Renal cortex interstitium (tissue), 11 donors: ENCODE measurements around the gene NBAS. TPM values are rescaled to one million over a fixed set of nuclear protein-coding genes. Genes with fewer than 3 reads are reported as not detected.
A peak's percentile ranks its signal among the peaks of the same experiment; 100 is the strongest.

Experiments
- DNase-seq, 11 donors: peaks; one replicate each; pipeline ENCODE4 v3.0.0-alpha.2; 2013; ENCODE audit warnings: low read depth in 9 of 11, low spot score in 4 of 11; ENCODE audit errors: extremely low read depth in 1 of 11
- polyA plus RNA-seq, 3 donors: library from polyadenylated mRNA; unstranded; fragments of 120-200 nt; gene quantifications; one replicate each; pipeline ENCODE4 v1.2.1, GENCODE V29; 2013; ENCODE audit not compliant: insufficient read length in 3 of 3

Gene NBAS
- polyA plus RNA-seq, 3 donors: 59.1 to 68.4 (median 68.3) TPM

GRCh38 chr2:15181092-15181745 lies 379.9 kb downstream of the NBAS start:
- DNase-seq: no peak

GRCh38 chr2:15180379-15180778 lies 380.8 kb downstream of the NBAS start:
- DNase-seq: no peak

GRCh38 chr2:15178946-15179345 lies 382.2 kb downstream of the NBAS start:
- DNase-seq: no peak

GRCh38 chr2:15177103-15177502 lies 384.0 kb downstream of the NBAS start:
- no peak for DNase-seq

- DNase-seq: no peak
These were observed 384.5 kb downstream of the NBAS start for GRCh38 chr2:15176604-15177003.

- DNase-seq: no peak
These were observed 386.6 kb downstream of the NBAS start for GRCh38 chr2:15174567-15174966.

- DNase-seq: no peak
These were observed 387.6 kb downstream of the NBAS start for GRCh38 chr2:15173501-15173900.

- DNase-seq: no peak
These were observed 388.3 kb downstream of the NBAS start for GRCh38 chr2:15172825-15173224.

GRCh38 chr2:15170070-15170775 lies 390.9 kb downstream of the NBAS start:
- no peak for DNase-seq

- no peak for DNase-seq
These were observed 391.6 kb downstream of the NBAS start for GRCh38 chr2:15169326-15170069.

GRCh38 chr2:15168116-15168515 lies 393.0 kb downstream of the NBAS start:
- DNase-seq: no peak

- no peak for DNase-seq
These were observed 394.3 kb downstream of the NBAS start for GRCh38 chr2:15166878-15167277.

- no peak for DNase-seq
These were observed 397.8 kb downstream of the NBAS start for GRCh38 chr2:15163326-15163725.

GRCh38 chr2:15162620-15163019 lies 398.5 kb downstream of the NBAS start:
- DNase-seq: no peak

GRCh38 chr2:15160201-15160991 lies 400.7 kb downstream of the NBAS start:
- DNase-seq: no peak

- DNase-seq: peak in 5 of 11 donors; percentile 9 to 32 (median 18)
These were observed 401.4 kb downstream of the NBAS start for GRCh38 chr2:15159751-15160177.

- no peak for DNase-seq
These were observed 401.9 kb downstream of the NBAS start for GRCh38 chr2:15159206-15159605.

GRCh38 chr2:15158532-15158931 lies 402.6 kb downstream of the NBAS start:
- no peak for DNase-seq

GRCh38 chr2:15158100-15158499 lies 403.0 kb downstream of the NBAS start:
- DNase-seq: peak in 1 of 11 donors; percentile 17
